GM12892 (cell line): ENCODE measurements around the gene IL6ST.

ENCODE experiments used
- POLR2AphosphoS5 ChIP-seq: IDR thresholded peaks from 2 replicates; pipeline ENCODE4 v1.6.1; 2011; ENCODE audit warnings: low read depth, low read length, control low read depth
- TAF1 ChIP-seq: IDR thresholded peaks from 2 replicates; pipeline ENCODE4 v1.6.1; 2011; ENCODE audit warnings: low read depth, mild to moderate bottlenecking, control low read depth, low read length, borderline replicate concordance

- no peak for TF ChIP-seq TAF1
- TF ChIP-seq POLR2AphosphoS5: no peak
These were observed 35.6 kb downstream of the IL6ST start for GRCh38 chr5:55959208-55959607.
